ENCODE results near the gene PLAAT4.
A peak's percentile ranks its signal among the peaks of the same experiment; 100 is the strongest.
"Not testable (repeated sequence)": the region's sequence is repeated elsewhere in the genome, so short reads cannot be mapped to it uniquely, and the experiment has no call there.

The PLAAT4 gene

DNA sequence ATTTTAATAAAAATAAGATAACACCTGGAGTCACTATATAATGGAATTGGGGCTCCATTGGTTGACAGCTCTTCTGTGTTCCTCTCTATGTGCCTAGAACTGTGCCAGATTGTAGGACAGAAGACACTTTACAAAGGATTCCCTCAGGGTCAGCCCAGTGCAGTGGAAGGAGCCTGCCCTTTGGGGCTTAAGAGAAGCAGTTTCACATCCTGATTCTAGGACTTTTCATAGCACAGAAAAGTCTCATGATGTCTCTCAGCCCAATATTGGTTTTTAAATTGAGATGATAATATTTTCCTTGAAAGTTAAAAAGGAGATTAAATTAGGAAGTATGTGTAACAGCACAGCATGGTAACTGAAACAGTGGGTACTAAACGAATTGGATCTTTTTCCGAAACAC, 7.1 kb downstream of the PLAAT4 start:
- DNase-seq (ENCODE audit: low read depth in 2 of 2), result no peak

DNA sequence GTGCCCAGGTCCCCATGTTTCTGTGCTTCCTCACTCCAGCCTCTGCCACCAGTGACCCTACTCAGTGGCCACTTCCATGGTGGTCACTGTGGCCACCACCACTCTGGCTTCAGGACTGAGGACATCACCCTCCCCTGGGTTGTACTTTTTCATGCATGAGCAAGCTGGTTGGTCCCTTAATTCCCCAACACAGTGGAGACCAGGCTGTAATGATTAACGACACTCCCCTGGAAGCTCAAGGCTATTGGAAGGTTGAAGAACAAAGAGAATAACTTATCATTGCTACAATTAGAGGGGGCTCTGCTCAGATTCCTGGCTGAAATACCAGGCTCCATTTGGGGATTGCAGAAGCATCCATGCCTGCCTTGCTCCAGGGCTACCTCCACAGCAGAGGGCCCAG, 10.5 kb downstream of the PLAAT4 start:
- no peak for DNase-seq (ENCODE audit: low read depth in 2 of 2)

DNA sequence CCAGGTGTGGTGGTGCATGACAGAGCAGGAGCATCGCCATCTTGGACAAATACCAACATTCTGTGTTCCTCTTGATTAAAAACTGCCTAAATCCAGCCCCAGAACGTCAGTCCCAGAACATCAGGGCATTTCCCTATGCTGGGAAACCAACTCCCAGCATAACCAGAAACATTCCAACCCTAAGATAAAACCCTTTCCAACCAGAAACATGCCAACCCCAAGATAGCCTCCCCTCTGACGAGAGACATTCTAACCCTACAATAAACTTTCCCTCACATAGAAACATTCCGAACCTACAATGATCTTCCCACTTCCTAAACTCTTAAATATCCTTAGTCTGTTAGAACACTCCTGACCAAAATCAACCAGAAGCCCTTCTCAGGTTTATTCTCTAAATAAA, 11.6 kb downstream of the PLAAT4 start:
- DNase-seq (ENCODE audit: low read depth in 2 of 2), result no peak

DNA sequence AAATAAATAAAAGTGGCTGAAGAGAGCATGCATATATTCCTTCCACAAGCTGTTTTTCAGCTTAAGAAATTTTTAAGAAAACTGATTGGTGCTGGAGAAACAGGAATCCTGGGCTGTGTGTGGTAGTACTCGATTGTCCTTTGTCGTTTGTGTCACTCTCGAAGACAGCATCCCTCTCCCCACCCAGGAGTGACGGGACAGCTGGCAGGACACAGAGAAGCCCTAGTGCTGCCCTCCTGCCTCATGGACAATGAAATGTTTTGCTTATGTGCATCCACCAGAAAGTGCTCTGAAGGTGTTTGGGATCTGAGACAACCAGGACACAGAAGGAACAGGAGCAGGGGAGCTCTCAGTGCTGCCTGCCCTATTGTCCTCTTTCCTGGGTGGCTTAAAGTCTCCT, 12.8 kb downstream of the PLAAT4 start:
- DNase-seq (ENCODE audit: low read depth in 2 of 2), result no peak

DNA sequence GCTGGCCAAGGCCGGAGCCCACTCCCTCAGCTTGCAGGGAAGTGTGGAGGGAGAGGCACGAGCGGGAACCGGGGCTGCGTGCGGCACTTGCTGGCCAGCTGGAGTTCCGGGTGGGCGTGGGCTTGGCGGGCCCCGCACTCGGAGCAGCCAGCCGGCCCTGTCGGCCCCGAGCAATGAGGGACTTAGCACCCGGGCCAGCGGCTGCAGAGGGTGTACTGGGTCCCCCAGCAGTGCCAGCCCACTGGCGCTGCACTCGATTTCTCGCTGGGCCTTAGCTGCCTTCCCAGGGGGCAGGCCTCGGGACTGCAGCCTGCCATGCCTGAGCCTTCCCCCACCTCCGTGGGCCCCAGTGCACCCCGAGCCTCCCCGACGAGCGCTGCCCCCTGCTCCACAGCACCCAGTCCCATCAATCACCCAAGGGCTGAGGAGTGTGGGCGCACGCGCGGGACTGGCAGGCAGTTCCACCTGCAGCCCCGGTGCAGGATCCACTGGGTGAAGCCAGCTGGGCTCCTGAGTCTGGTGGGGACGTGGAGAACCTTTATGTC, 13.6 kb downstream of the PLAAT4 start:
- DNase-seq (ENCODE audit: low read depth in 2 of 2), result not testable (repeated sequence)

DNA sequence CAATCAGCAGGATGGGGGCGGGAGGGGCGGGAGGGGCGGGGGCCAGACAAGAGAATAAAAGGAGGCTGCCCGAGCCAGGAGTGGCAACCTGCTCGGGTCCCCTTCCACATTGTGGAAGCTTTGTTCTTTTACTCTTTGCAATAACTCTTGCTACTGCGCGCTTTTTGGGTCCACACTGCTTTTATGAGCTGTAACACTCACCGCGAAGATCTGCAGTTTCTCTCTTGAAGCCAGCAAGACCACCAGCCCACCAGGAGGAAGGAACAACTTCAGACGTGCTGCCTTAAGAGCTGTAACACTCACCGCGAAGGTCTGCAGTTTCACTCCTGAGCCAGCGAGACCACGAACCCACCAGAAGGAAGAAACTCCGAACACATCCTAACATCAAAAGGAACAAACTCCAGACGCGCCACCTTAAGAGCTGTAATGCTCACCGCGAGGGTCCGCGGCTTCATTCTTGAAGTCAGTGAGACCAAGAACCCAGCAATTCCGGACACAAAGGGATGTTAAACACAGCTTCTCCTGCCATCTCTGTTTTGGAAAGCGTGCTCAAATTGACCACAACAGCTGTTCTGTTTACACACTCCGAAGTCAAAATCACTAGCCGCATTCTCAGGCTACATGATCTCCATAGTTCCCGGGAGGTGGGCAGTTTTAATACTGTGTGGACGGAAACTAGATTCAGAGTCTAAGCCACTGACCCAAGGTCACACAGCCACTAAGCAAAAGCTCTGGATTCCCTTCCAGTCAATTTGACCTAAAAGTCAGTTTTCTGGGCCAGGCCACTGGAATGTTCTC, 14.7 kb downstream of the PLAAT4 start:
- DNase-seq (ENCODE audit: low read depth in 2 of 2), result no peak

DNA sequence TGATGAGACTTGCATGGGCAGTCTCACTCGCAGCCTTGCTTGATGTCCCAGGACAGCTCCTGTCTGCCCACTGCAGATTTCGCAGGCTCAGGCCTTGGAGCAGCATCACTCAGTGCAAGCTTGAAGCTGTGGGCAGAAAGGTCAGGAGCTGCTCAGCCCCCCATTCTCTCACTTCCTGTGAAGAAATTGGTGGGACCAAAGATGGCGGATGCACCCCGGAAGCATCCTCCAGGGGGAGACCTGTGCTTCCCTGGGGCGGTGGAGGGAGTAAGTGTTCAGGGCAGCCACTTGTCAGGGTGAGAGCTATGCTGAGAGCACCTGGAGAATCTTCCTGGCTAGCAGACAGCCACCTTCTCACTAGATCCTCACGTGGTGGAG, 15.3 kb downstream of the PLAAT4 start:
- no peak for DNase-seq (ENCODE audit: low read depth in 2 of 2)

DNA sequence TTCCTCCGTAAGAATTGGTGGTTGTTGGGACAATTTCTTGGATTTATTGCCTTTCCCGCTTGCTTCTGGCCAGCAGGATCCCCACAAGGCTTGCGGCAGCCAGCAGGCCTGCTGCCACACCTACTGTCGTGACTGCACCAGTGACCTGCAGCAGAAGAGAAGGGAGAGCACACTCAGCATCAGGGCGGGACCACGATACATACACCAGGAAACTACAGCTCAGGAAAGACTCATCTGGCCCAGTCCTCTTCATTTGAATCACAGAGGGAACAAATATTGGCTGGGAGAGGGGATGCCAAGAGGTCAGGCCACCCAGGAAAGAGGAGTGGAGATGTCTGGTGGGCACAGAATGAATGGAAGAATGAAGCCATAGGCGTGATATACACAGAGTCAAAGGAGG, 16.3 kb downstream of the PLAAT4 start:
- no peak for DNase-seq (ENCODE audit: low read depth in 2 of 2)

DNA sequence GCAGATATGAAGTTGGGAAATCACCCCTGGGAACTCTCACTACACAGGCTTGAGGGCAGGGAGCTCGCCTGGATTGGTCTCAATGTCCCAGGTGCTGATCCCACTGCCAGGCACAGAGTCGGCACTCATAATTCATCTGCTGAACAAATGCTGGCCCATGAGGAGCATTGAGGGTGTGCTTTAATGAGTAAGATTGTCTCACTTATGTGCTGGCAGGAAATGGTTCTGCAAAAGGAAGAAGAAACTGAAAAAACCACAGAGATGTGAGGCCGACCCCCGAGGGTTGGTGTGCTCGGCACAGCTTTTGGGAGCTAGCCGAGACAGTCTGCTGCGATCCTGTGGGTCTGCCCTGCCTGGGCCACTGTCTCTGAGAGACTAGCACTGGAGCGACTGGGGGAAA, 17.2 kb downstream of the PLAAT4 start:
- peak in 1 of 2 experiments; percentile 7 for DNase-seq (ENCODE audit: low read depth in 2 of 2)

DNA sequence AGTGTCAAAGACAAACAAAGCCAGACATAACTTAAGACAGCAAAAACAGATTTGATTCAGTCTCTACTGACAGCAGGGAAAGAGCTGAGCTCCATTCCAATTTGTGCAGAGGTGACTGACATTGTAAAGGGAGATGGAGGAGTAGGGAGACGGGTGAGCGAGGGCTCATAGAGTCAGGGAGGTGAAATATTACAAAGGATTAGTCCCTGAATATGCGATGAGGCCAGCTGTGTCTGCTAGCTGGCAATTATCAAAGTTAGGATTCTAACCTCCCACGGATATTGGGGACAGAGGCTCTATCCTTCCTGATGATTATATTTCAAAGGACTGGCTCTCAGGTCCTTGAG, 18.2 kb downstream of the PLAAT4 start:
- no peak for DNase-seq (ENCODE audit: low read depth in 2 of 2)

DNA sequence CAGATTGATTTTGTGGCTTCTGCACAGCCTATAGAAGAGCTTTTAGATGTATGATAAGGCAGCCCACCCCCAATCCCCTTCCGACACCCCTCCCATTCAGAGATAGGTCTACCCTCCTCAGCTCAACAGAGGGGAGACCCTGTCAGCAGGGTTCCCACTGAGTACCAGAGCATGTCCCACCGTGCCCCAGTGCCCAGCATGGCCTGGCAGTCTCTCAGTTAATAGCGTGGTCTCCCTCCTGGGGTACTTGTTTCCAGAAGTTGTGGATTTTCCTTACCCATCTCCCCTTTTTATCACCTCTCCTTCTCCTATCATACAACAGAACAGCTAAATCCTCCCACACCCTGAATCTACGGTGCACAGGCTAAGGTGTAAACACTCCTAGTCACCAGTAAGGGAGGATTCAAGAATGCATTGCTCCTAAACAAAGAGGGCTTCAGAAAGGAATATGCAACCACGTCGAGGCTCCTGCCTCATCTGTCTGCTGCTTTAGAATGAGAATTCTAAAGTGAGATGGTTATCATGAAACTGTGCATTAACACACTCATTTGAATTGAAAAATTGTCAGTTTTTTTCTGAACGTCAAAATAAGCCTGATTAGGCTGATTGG, 19.9 kb downstream of the PLAAT4 start:
- no peak for DNase-seq (ENCODE audit: low read depth in 2 of 2)

DNA sequence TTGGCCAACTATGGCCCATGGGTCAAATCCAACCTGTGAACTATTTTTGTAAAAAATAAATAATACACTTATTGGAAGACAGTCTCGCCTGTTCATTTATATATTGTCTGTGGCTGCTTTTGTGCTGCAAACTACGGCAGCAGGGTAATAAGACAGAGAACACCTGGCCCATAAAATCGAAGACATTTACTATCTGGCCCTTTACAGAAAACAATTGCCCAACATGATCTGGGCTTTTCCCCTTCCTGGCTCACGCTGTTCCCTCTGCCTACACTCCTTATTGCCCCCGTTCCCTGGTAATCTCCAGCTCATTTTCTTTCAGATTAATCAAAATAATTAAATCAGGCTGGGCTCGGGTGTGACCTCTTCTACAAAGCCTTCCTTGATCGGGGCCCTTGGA, 21.0 kb downstream of the PLAAT4 start:
- no peak for DNase-seq (ENCODE audit: low read depth in 2 of 2)

DNA sequence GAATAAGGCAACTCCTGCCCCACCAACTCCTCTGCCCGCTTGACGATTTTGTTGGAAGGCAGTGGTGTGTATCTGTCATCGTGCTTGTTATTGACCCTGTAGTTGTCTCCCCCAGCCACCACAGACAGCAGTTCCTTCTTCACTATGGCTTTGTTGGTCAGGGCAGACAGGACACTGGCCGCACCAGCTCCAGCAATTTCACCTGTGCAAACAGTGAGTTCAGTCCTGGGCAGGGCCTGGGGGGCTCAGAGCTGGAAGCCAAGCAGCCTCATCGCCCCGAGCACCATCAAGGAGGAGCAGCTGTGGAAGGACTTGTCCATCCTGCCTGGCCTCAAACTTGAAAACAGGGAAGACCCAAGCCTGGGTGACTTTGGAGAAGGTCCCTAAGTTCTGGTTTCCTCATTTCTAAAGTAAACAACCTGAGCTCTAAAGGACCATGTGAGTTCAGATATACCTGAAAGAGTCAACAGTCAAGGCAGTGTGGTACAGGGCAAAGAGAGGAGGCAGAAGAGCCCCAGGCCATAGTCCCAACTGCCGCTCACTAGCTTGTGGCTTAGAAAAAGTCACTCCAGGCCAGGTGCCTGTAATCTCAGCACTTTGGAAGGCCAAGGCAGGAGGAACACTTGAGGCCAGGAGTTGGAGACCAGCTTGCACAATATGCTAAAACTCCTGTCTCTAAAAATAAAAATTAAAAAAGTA, 22.0 kb downstream of the PLAAT4 start:
- no peak for DNase-seq (ENCODE audit: low read depth in 2 of 2)

DNA sequence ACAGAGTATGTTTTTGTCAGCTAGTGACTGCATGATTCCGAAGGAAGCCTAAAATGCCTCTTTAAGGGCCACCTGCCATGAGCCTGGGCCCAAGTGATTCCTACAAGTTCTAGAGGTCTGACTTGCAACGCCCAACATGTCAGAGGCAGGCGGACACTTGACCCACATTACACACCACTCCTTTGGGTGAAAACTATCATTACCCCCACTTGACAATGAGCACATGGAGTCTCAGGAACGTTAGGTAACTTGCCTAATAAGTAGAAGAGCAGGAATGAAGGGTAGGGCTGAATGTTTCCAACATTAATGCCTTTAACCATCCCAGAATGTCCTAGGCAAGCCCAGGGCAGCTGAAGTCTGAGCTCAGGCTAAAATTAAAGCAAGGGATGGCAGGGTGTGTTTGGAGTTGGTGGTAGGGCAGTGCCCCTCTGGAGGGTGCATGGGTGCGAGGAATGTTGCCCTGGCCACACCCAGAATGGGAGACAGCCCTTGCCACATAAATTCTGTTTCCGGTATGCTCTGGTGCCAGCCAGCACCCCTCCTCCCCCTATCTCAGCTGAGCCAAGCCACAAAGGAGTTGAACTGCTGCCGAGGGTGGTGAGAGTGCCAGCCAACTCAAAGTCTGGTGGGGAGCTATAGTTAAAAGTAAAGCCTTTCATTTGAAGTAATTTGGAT, 24.0 kb downstream of the PLAAT4 start:
- DNase-seq (ENCODE audit: low read depth in 2 of 2), result no peak

DNA sequence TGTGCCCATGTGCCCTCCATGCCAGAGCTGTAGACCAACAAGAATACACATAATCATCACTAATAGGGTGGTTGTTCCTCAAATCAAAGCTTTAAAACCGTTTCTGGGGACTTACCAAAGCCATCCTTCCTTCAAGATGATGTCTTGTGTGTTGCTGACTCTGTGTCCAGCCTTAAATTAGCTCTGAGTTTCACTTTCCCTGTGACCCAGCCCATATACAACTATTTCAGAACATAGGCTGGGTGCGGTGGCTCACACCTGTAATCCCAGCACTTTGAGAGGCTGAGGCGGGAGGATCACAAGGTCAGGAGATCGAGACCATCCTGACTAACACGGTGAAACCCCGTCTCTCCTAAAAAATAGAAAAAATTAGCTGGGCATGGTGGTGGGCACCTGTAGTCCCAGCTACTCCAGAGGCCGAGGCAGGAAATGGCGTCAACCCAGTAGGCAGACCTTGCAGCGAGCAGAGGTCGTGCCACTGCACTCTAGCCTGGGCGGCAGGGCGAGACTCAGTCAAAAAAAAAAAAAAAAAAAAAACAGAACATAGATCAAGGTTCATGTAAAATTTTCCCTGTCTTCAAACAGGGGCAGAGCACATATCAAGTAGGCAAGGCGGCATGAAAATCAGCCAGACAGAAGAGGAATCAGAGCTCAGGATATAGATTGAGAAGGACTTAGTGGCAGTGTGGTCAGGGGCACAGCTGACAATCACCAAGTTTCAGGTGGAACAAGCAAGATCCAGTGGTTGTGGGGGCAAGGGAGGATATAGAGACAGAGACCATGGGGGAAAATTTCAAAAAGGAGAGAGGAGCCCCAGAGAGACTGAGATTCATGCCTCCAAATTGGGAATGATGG, 26.8 kb downstream of the PLAAT4 start, which contains the start of gene PLAAT2:
Gene PLAAT2 (minus strand): TSS at position 179 of the 855 bp plus-strand sequence. CDS start 55 bp downstream, at position 124.
- no peak for DNase-seq (ENCODE audit: low read depth in 2 of 2)

DNA sequence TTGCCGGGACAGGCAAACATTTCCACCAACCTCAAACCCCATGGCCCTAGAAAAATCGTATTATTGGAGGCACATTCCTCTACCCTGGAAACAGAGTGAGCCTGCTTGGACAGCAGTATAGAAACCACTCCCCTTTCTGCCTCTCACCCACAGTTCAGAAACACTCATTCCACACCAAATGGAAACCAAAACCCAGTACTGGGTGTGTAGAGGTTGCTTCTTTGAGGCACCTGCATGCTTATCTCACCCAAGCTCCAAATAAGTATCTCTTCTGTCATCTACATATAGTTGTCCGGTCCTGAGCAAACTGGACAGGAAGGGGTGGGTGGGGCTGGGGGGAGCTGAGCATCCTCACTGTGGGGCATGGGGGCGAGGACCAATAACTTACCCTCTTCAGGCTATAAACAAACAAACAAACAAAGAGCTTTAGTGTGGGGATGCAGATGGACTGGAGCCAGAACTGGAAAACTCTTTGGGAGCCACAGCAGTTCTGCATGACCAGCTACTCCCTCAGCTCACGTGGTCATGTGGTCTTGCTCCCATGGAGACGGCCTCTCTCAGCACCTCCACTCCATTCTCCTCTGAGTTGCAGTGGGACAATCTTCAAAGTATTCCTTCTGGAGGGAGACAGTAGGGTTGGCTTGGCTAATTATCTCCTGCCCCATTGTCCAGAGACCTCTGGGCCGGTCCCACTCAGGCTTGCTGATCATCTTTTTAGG, 27.6 kb downstream of the PLAAT4 start:
- no peak for DNase-seq (ENCODE audit: low read depth in 2 of 2)

DNA sequence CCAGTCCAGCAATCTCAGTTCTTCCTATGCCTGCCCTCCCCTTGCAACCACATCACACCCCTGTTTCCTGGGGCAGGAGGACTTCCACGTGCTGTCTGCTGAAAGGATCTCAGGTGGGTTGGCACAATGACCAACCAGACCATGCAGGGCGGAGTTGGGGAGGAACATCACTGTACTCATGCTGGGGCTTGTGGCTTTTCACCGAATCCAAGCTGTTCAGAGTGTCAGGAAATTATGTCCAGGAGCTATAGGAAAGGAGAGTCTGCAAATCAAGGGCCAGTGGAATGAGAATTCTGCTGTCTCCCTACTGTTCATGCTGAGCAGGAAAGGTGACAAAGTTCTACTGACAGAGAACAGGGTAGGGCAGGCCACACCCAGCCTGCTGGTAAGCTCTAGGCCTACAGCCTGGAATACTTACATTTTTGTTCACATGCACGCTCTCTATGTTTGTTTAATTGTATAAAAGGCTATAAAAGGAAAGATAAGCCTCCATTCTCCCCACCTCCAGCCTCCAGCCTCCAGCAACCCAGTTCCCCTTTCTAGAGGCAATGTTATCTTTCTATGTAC, 28.3 kb downstream of the PLAAT4 start:
- no peak for DNase-seq (ENCODE audit: low read depth in 2 of 2)

DNA sequence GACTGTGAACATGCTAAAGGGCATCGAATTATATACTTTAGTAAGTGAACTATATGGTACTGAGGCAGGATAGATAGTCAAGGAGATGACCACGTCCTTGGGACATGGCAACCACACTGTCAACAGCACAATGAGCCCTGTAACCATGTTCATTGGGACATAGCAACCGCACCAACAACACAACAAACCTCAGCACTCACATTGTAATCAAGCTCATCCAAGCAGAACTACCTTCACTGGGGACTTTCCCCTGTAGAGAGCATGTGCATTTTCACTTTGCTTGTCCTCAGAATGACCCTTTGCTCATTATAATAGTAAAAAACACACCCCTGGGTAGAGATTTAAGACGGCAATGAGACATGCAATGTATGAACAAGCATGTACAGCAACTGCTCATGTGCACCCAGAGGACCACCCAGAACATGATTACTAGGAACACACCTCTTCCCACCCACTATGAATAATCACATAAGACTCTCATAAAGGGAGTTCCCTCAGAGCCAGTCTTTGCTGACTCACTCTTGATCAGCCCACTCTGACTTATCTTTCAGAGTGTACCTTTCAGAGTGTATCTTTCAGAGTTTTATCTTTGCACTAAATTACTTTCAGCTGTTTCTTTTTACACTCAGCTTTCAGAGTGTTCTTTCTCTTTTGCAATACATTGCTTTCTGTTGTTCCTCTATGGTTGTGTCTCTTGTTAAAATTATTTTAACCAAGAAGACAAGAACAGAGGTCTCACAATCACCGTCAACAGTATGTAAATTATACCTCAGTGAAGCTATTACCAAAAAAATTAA, 30.6 kb downstream of the PLAAT4 start:
- DNase-seq (ENCODE audit: low read depth in 2 of 2), result peak; percentile 64 to 72

DNA sequence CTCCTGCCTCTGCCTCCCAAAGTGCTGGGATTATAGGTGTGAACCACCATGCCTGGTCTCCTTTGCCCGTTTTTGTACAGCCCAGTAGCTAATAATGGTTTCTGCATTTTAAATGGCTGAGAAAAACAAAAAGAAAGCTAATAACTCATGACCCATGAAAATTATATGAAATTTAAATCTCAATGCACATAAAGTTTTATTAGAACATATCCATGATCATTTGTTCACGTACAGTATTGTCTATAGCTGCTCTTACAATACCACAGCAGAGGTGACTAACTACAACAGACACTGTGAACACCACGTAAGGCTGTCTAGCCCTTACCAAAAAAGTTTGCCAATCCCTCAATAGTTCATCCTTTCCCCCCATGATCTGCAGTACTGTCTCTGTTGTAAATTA, 33.0 kb downstream of the PLAAT4 start:
- no peak for DNase-seq (ENCODE audit: low read depth in 2 of 2)

All from fibroblast of skin of left biceps (primary cell).